ENCODE measurements around the gene MAP3K20. TPM values are rescaled to one million over a fixed set of nuclear protein-coding genes. Genes with fewer than 3 reads are reported as not detected.

The MAP3K20 gene
- total and polyA plus RNA-seq, 10 of the 15 experiments (the other 5 are each of a cell fraction or from before 2014, with no cell fraction given): 0.04 to 5.6 (median 2.3) TPM

GRCh38 chr2:173282795-173283545 lies 207.3 kb downstream of the MAP3K20 start:
- TF ChIP-seq RAD51 (IDR thresholded peaks at IDR 0.05) (no peak), SPI1 (IDR thresholded peaks at IDR 0.05; ENCODE audit: borderline replicate concordance, insufficient read depth, low read depth, low read length) (no peak), FOS (IDR thresholded peaks at IDR 0.05; ENCODE audit: borderline replicate concordance, extremely low read depth, insufficient read length) (no peak), PML (IDR thresholded peaks at IDR 0.05; ENCODE audit: low read length) (no peak), STAT3 (IDR thresholded peaks at IDR 0.05; ENCODE audit: low read depth, low read length) (no peak), MYB (IDR thresholded peaks at IDR 0.05; ENCODE audit: borderline replicate concordance, low read depth, low read length) (no peak), SUZ12 (IDR thresholded peaks at IDR 0.05; ENCODE audit: unreplicated experiment) (no peak), KLF5 (IDR thresholded peaks at IDR 0.05; ENCODE audit: partially characterized antibody) (no peak)
- Histone ChIP-seq H4K20me1 (ENCODE audit: control insufficient read depth, insufficient read depth) (no peaks in the 10 kb centered on the region), H3K4me2 (ENCODE audit: control insufficient read depth, insufficient read depth) (no peak overlapping the region), H3K9me3 (replicated peaks; ENCODE audit: control insufficient read depth, insufficient read depth, low read length) (no peaks in the 10 kb centered on the region; the same call in 2 of the 3 replicates), H3K9ac (ENCODE audit: control insufficient read depth, insufficient read depth, low read length) (no peak overlapping the region), H3K36me3 (ENCODE audit: control insufficient read depth in 2 of 2, insufficient read depth in 2 of 2, low read length in 1 of 2) (no peaks in the 10 kb centered on the region), H3K27me3 (replicated peaks in 1 of 2; ENCODE audit: control insufficient read depth in 2 of 2, insufficient read depth in 2 of 2, low read length in 1 of 2) (no peaks in the 10 kb centered on the region), H2AFZ (ENCODE audit: control insufficient read depth, low read depth, low read length) (no peak overlapping the region), H3K79me2 (ENCODE audit: control insufficient read depth, insufficient read depth, low read length) (no peaks in the 10 kb centered on the region), H3K4me1 (ENCODE audit: control insufficient read depth, insufficient read depth, low read length) (peaks cover 9% of the 10 kb centered on the region), H3K4me3 (no peak overlapping the region), H3K27ac (ENCODE audit: control insufficient read depth, insufficient read depth) (no peak overlapping the region)
- intact Hi-C loops (cut with micrococcal nuclease; ENCODE audit: unreplicated experiment): no loop called here
- POLR2A ChIA-PET: interaction anchor here (0.6 kb wide), 1 partner anchor 837 kb away, joined by 3 read pairs; no protein-coding TSS in a partner anchor
- DNase-seq (ENCODE audit: low read depth, low spot score): no peak
- no TSS peak for BruUV-seq (replicated peaks)
- RAD21 ChIA-PET (ENCODE audit: unreplicated experiment): no interaction called here
- CTCF ChIA-PET: no interaction called here
- no peak for ATAC-seq
- no peak for FAIRE-seq
- in situ Hi-C loops (cut with MboI): no loop called here
- SMC1A ChIA-PET (ENCODE audit: uncharacterized antibody, unreplicated experiment): interaction anchor here (0.6 kb wide), 1 partner anchor 208 kb away, joined by 3 read pairs; no protein-coding TSS in a partner anchor
- WGBS (ENCODE audit: insufficient coverage, insufficient replicate concordance, low lambda C conversion rate, missing lambda C conversion rate): 94% methylated on average over 25 of the region's 28 CpGs
